Nephron (organoid): ENCODE measurements around the gene ASB6.

Source experiments
- H3K27ac Mint-ChIP-seq, 3 experiments: 2 replicates each; pipeline ENCODE4 v1.8.0; 2020; ENCODE audit warnings: mixed read lengths in 3 of 3, mild to moderate bottlenecking in 2 of 3, moderate library complexity in 1 of 3
- H3K27me3 Mint-ChIP-seq: 2 replicates; pipeline ENCODE4 v1.8.0; 2021; ENCODE audit warnings: low read depth, mild to moderate bottlenecking, moderate library complexity, mixed read lengths
- H3K36me3 Mint-ChIP-seq: 2 replicates; pipeline ENCODE4 v1.8.0; 2020; ENCODE audit warnings: low read depth, mixed read lengths
- H3K4me1 Mint-ChIP-seq: 2 replicates; pipeline ENCODE4 v1.8.0; 2020; ENCODE audit warnings: mixed read lengths
- H3K4me3 Mint-ChIP-seq, 3 experiments: 2 replicates each; pipeline ENCODE4 v1.8.0; 2020; ENCODE audit warnings: mild to moderate bottlenecking in 3 of 3, mixed read lengths in 3 of 3, moderate library complexity in 2 of 3
- H3K9me3 Mint-ChIP-seq: 2 replicates; pipeline ENCODE4 v1.8.0; 2020; ENCODE audit warnings: mixed read lengths
- CTCF ChIP-seq, 3 experiments: fragments of 200-600 bp; sonication (generic); IDR thresholded peaks; one replicate each; pipeline ENCODE4 v1.5.0; 2021; ENCODE audit warnings: antibody characterized with exemption in 3 of 3; ENCODE audit not compliant: unreplicated experiment in 3 of 3

Gene ASB6

GRCh38 chr9:129671519-129671918 lies 29.6 kb upstream of the ASB6 start:
- Mint-ChIP-seq H3K27ac (no peak overlapping the region), H3K9me3 (no peaks in the 10 kb centered on the region), H3K4me1 (peaks cover 22% of the 10 kb centered on the region), H3K4me3 (no peak overlapping the region), H3K27me3 (peaks cover 73% of the 10 kb centered on the region), H3K36me3 (no peaks in the 10 kb centered on the region)
- no peak for TF ChIP-seq CTCF (IDR thresholded peaks at IDR 0.05; ENCODE audit: unreplicated experiment in 3 of 3)

- TF ChIP-seq CTCF (IDR thresholded peaks at IDR 0.05; ENCODE audit: unreplicated experiment in 3 of 3) = no peak
Observed at GRCh38 chr9:129671065-129671464, 29.1 kb upstream of the ASB6 start.

GRCh38 chr9:129669946-129670345 lies 28.0 kb upstream of the ASB6 start:
- Mint-ChIP-seq H3K4me3 (no peak overlapping the region), H3K27ac (no peak overlapping the region), H3K9me3 (no peaks in the 10 kb centered on the region), H3K36me3 (no peaks in the 10 kb centered on the region), H3K27me3 (peaks cover 76% of the 10 kb centered on the region), H3K4me1 (peaks cover 13% of the 10 kb centered on the region)
- TF ChIP-seq CTCF (IDR thresholded peaks at IDR 0.05; ENCODE audit: unreplicated experiment in 3 of 3) = no peak

More at GRCh38 chr9:129671065-129671464, 29.1 kb upstream of the ASB6 start:
- H3K27ac Mint-ChIP-seq = no peak overlapping the region
- peaks cover 19% of the 10 kb centered on the region for H3K4me1 Mint-ChIP-seq
- H3K27me3 Mint-ChIP-seq = peaks cover 72% of the 10 kb centered on the region
- H3K36me3 Mint-ChIP-seq = no peaks in the 10 kb centered on the region
- H3K4me3 Mint-ChIP-seq = no peak overlapping the region
- no peaks in the 10 kb centered on the region for H3K9me3 Mint-ChIP-seq

GRCh38 chr9:129669141-129669718 lies 27.3 kb upstream of the ASB6 start:
- peaks cover 8% of the 10 kb centered on the region for H3K4me1 Mint-ChIP-seq
- H3K27ac Mint-ChIP-seq = no peak overlapping the region
- H3K9me3 Mint-ChIP-seq = no peaks in the 10 kb centered on the region
- peaks cover 77% of the 10 kb centered on the region for H3K27me3 Mint-ChIP-seq
- H3K4me3 Mint-ChIP-seq = no peak overlapping the region
- TF ChIP-seq CTCF (IDR thresholded peaks at IDR 0.05; ENCODE audit: unreplicated experiment in 3 of 3) = no peak
- no peaks in the 10 kb centered on the region for H3K36me3 Mint-ChIP-seq

- H3K4me1 Mint-ChIP-seq = no peaks in the 10 kb centered on the region
- H3K27ac Mint-ChIP-seq = no peak overlapping the region
- no peaks in the 10 kb centered on the region for H3K36me3 Mint-ChIP-seq
- no peak overlapping the region for H3K4me3 Mint-ChIP-seq
- peaks cover 78% of the 10 kb centered on the region for H3K27me3 Mint-ChIP-seq
- no peak for TF ChIP-seq CTCF (IDR thresholded peaks at IDR 0.05; ENCODE audit: unreplicated experiment in 3 of 3)
- no peaks in the 10 kb centered on the region for H3K9me3 Mint-ChIP-seq
Observed at GRCh38 chr9:129667850-129668249, 25.9 kb upstream of the ASB6 start.

- H3K36me3 Mint-ChIP-seq = no peaks in the 10 kb centered on the region
- no peak for TF ChIP-seq CTCF (IDR thresholded peaks at IDR 0.05; ENCODE audit: unreplicated experiment in 3 of 3)
- H3K4me1 Mint-ChIP-seq = no peaks in the 10 kb centered on the region
- no peaks in the 10 kb centered on the region for H3K9me3 Mint-ChIP-seq
- peak overlapping the region in 1 of 3 experiments; percentile 58 for H3K4me3 Mint-ChIP-seq
- H3K27ac Mint-ChIP-seq = no peak overlapping the region
- H3K27me3 Mint-ChIP-seq = peaks cover 78% of the 10 kb centered on the region
Observed at GRCh38 chr9:129667378-129667777, 25.4 kb upstream of the ASB6 start.
